Panc1 (cell line): ENCODE results near the gene A2M. TPM values are rescaled to one million over a fixed set of nuclear protein-coding genes. Genes with fewer than 3 reads are reported as not detected.

Source experiments
- ATAC-seq: fragments of 200-7000 bp; cut with Tn5 transposase; 2 replicates; pipeline ENCODE4 v1.9.1; 2020; ENCODE audit warnings: mild to moderate bottlenecking, moderate library complexity
- BruUV-seq: library from RNA; stranded (reverse); fragments of 400-500 nt; replicated peaks from 2 replicates; lab custom pipeline; 2021; lab: Mats Ljungman, UMichigan
- CTCF ChIA-PET: fragments of 300-600 bp; sonication (Branson Sonifier 250); formaldehyde crosslinking; loops from one replicate; lab custom pipeline; 2022; ENCODE audit warnings: antibody characterized with exemption; lab: Charles Lee
- POLR2A ChIA-PET: fragments of 300-600 bp; sonication (Branson Sonifier 250); formaldehyde crosslinking; loops from one replicate; lab custom pipeline; 2022; ENCODE audit warnings: antibody characterized with exemption; lab: Charles Lee
- DNase-seq: peaks from one replicate; pipeline ENCODE4 v3.0.0-alpha.2; 2010; ENCODE audit warnings: low read depth, low spot score
- H3K27ac ChIP-seq: 2 replicates; pipeline ENCODE4 v1.5.1; 2011; ENCODE audit warnings: mild to moderate bottlenecking, low read length, inconsistent platforms
- H3K27me3 ChIP-seq: fragments of 200-500 bp; sonication (Bioruptor generic); 2 replicates; pipeline ENCODE4 v1.6.0; 2014; ENCODE audit warnings: low read length, inconsistent platforms; ENCODE audit not compliant: control insufficient read depth, insufficient read depth
- H3K36me3 ChIP-seq: fragments of 200-500 bp; sonication (Bioruptor generic); 2 replicates; pipeline ENCODE4 v1.5.1; 2014; ENCODE audit warnings: inconsistent platforms, mild to moderate bottlenecking, low read length, moderate library complexity; ENCODE audit not compliant: control insufficient read depth, insufficient read depth
- H3K4me1 ChIP-seq: 2 replicates; pipeline ENCODE4 v1.5.1; 2011; ENCODE audit warnings: inconsistent platforms, mild to moderate bottlenecking, low read length, moderate library complexity; ENCODE audit not compliant: control insufficient read depth, insufficient read depth
- H3K4me3 ChIP-seq, 2 experiments: 2 replicates each; pipeline ENCODE4 v1.5.1; 2011 to 2012; ENCODE audit warnings: low read depth in 2 of 2, low read length in 2 of 2, mild to moderate bottlenecking in 2 of 2, inconsistent platforms in 1 of 2, moderate library complexity in 1 of 2
- H3K9me3 ChIP-seq: fragments of 200-500 bp; sonication (Bioruptor generic); 2 replicates; pipeline ENCODE4 v1.5.1; 2014; ENCODE audit warnings: low read depth, mild to moderate bottlenecking, inconsistent platforms, low read length, moderate library complexity; ENCODE audit not compliant: control insufficient read depth, insufficient read depth
- POLR2AphosphoS5 ChIP-seq: IDR thresholded peaks from 2 replicates; pipeline ENCODE4 v1.6.1; 2012; ENCODE audit warnings: mild to moderate bottlenecking, low read depth, low read length, moderate library complexity
- REST ChIP-seq, 2 experiments: IDR thresholded peaks; 2 replicates each; pipeline ENCODE4 v1.6.1; 2011 to 2012; ENCODE audit warnings: low read depth in 2 of 2, control low read depth in 1 of 2, low read length in 1 of 2, mild to moderate bottlenecking in 1 of 2, moderate library complexity in 1 of 2; ENCODE audit not compliant: insufficient read depth in 1 of 2
- SIN3A ChIP-seq: IDR thresholded peaks from 2 replicates; pipeline ENCODE4 v1.6.1; 2012; ENCODE audit warnings: low read depth, mild to moderate bottlenecking, low read length, moderate library complexity, borderline replicate concordance; ENCODE audit not compliant: insufficient read depth
- TCF7L2 ChIP-seq: IDR thresholded peaks from 2 replicates; pipeline ENCODE4 v1.6.1; 2011; ENCODE audit warnings: mild to moderate bottlenecking, low read depth, low read length, inconsistent platforms
- in situ Hi-C: cut with HindIII; loops from 2 replicates; pipeline ENCODE4 v1.10.0; 2016; ENCODE audit warnings: low sequenced_read_pairs, low pct_unique_long_range_greater_than_20kb
- intact Hi-C: fragments of 100-400 bp; cut with micrococcal nuclease; formaldehyde crosslinking; loops from one replicate; pipeline ENCODE4 v1.10.0; 2022; ENCODE audit not compliant: unreplicated experiment
- total RNA-seq: library from RNA; stranded (reverse); gene quantifications from one replicate; pipeline ENCODE4 v1.2.1, GENCODE V29; 2021; ENCODE audit not compliant: unreplicated experiment
- TF ChIP-seq, protein P1 (sequence below): fragments of 450-650 bp; IDR thresholded peaks from 2 replicates; pipeline ENCODE4 v1.5.1; 2017; ENCODE audit warnings: mild to moderate bottlenecking

Gene A2M
- total RNA-seq, 1 experiment from 2014 or later: 2.1 TPM

- POLR2A ChIA-PET: no interaction called here
Measured at GRCh38 chr12:9106610-9107541, 8.8 kb downstream of the A2M start.

DNA sequence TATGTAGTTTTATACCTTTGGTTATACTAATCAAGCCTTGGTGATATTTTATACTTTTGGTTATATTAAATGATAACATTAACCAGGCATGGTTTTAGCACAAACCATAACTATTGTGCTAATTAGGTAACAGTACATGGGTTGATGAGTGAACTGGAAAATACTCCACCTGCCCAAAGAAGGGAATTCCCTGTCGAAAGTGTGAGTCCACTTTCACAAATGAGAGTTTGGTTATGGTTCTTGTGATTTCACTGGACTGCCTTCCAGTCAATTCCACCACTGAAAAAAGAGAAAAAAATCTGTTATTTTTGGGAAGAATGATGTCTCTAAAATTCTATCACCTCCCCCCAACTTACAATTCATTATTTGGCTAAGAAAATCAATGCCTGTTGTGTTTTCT, 9.7 kb downstream of the A2M start:
- Histone ChIP-seq H3K4me1 (no peaks in the 10 kb centered on the region), H3K36me3 (no peaks in the 10 kb centered on the region), H3K27me3 (no peaks in the 10 kb centered on the region), H3K4me3 (no peak overlapping the region), H3K9me3 (no peaks in the 10 kb centered on the region), H3K27ac (no peak overlapping the region)
- ATAC-seq (no peak), DNase-seq (no peak)
- intact Hi-C loops (no loop called here), in situ Hi-C loops (no loop called here)
- TF ChIP-seq, protein P1, sequence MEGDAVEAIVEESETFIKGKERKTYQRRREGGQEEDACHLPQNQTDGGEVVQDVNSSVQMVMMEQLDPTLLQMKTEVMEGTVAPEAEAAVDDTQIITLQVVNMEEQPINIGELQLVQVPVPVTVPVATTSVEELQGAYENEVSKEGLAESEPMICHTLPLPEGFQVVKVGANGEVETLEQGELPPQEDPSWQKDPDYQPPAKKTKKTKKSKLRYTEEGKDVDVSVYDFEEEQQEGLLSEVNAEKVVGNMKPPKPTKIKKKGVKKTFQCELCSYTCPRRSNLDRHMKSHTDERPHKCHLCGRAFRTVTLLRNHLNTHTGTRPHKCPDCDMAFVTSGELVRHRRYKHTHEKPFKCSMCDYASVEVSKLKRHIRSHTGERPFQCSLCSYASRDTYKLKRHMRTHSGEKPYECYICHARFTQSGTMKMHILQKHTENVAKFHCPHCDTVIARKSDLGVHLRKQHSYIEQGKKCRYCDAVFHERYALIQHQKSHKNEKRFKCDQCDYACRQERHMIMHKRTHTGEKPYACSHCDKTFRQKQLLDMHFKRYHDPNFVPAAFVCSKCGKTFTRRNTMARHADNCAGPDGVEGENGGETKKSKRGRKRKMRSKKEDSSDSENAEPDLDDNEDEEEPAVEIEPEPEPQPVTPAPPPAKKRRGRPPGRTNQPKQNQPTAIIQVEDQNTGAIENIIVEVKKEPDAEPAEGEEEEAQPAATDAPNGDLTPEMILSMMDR: no peak
- no peak for TF ChIP-seq SIN3A
- no peak for TF ChIP-seq TCF7L2
- no peak for TF ChIP-seq POLR2AphosphoS5
- TF ChIP-seq REST (IDR thresholded peaks at IDR 0.05; ENCODE audit: insufficient read depth in 1 of 2, low read depth in 2 of 2, low read length in 1 of 2): no peak
- BruUV-seq: no TSS peak
- ChIA-PET POLR2A (no interaction called here), CTCF (no interaction called here)

More at GRCh38 chr12:9106610-9107541, 8.8 kb downstream of the A2M start:
- intact Hi-C loops (no loop called here), in situ Hi-C loops (no loop called here)
- DNase-seq (no peak), ATAC-seq (no peak)
- TF ChIP-seq POLR2AphosphoS5: no peak
- no peak for TF ChIP-seq SIN3A
- Histone ChIP-seq H3K4me3 (no peak overlapping the region), H3K27me3 (no peaks in the 10 kb centered on the region), H3K4me1 (no peaks in the 10 kb centered on the region), H3K36me3 (no peaks in the 10 kb centered on the region), H3K9me3 (no peaks in the 10 kb centered on the region), H3K27ac (no peak overlapping the region)
- CTCF ChIA-PET: no interaction called here
- BruUV-seq: no TSS peak
